GM23338 (cell line): ENCODE data around the gene SLC25A42. TPM values are rescaled to one million over a fixed set of nuclear protein-coding genes. Genes with fewer than 3 reads are reported as not detected.

Experiments used
- ATAC-seq: fragments of 200-7000 bp; cut with Tn5 transposase; 3 replicates; pipeline ENCODE4 v1.9.1; 2020
- DNase-seq: peaks from one replicate; pipeline ENCODE4 v3.0.0-alpha.2; 2015; ENCODE audit warnings: low spot score
- H2AFZ ChIP-seq: fragments of 200-600 bp; sonication (generic); 2 replicates; pipeline ENCODE4 v1.8.0; 2016; ENCODE audit warnings: antibody characterized with exemption, mild to moderate bottlenecking, moderate library complexity
- H3F3A ChIP-seq: fragments of 200-600 bp; sonication (generic); replicated peaks from 2 replicates; pipeline ENCODE4 v1.8.0; 2017; ENCODE audit warnings: antibody characterized with exemption, mixed run types, low read depth
- H3K27ac ChIP-seq: fragments of 200-600 bp; sonication (generic); 2 replicates; pipeline ENCODE4 v1.6.1; 2016; ENCODE audit warnings: low read depth
- H3K27me3 ChIP-seq: fragments of 200-600 bp; sonication (generic); 2 replicates; pipeline ENCODE4 v1.8.0; 2016; ENCODE audit warnings: mild to moderate bottlenecking, mixed run types, moderate library complexity; ENCODE audit not compliant: insufficient read depth
- H3K36me3 ChIP-seq: fragments of 200-600 bp; sonication (generic); 2 replicates; pipeline ENCODE4 v1.8.0; 2016; ENCODE audit warnings: mild to moderate bottlenecking; ENCODE audit not compliant: insufficient read depth
- H3K4me1 ChIP-seq: fragments of 200-600 bp; sonication (generic); 2 replicates; pipeline ENCODE4 v1.8.0; 2016; ENCODE audit warnings: mild to moderate bottlenecking, moderate library complexity; ENCODE audit not compliant: insufficient read depth
- H3K4me2 ChIP-seq: fragments of 200-600 bp; sonication (generic); 2 replicates; pipeline ENCODE4 v1.7.1; 2017; ENCODE audit warnings: mixed run types
- H3K4me3 ChIP-seq: fragments of 200-600 bp; sonication (generic); 2 replicates; pipeline ENCODE4 v1.6.1; 2016; ENCODE audit warnings: mixed run types
- H3K79me2 ChIP-seq: fragments of 200-600 bp; sonication (generic); replicated peaks from 2 replicates; pipeline ENCODE4 v1.8.0; 2017; ENCODE audit warnings: mild to moderate bottlenecking; ENCODE audit not compliant: insufficient read depth
- H3K9me2 ChIP-seq: fragments of 200-600 bp; sonication (generic); 2 replicates; pipeline ENCODE4 v1.8.0; 2017; ENCODE audit not compliant: insufficient read depth
- H4K20me1 ChIP-seq: fragments of 200-600 bp; sonication (generic); replicated peaks from 2 replicates; pipeline ENCODE4 v1.8.0; 2017; ENCODE audit warnings: mild to moderate bottlenecking; ENCODE audit not compliant: insufficient read depth
- H3K27ac Mint-ChIP-seq: 2 replicates; pipeline ENCODE4 v1.8.0; 2020; ENCODE audit warnings: inconsistent platforms, mild to moderate bottlenecking, moderate library complexity, mixed read lengths
- H3K27me3 Mint-ChIP-seq: 3 replicates; pipeline ENCODE4 v1.8.0; 2022; ENCODE audit warnings: low read depth, mild to moderate bottlenecking, moderate library complexity, mixed read lengths, inconsistent platforms; ENCODE audit not compliant: insufficient read depth, poor library complexity
- H3K36me3 Mint-ChIP-seq: 3 replicates; pipeline ENCODE4 v1.8.0; 2021; ENCODE audit warnings: low read depth, mild to moderate bottlenecking, inconsistent platforms, moderate library complexity, mixed read lengths
- H3K4me1 Mint-ChIP-seq: 3 replicates; pipeline ENCODE4 v1.8.0; 2020; ENCODE audit warnings: mild to moderate bottlenecking, inconsistent platforms, mixed read lengths
- H3K4me3 Mint-ChIP-seq: 3 replicates; pipeline ENCODE4 v1.8.0; 2021; ENCODE audit warnings: moderate library complexity, mild to moderate bottlenecking, inconsistent platforms, mixed read lengths
- H3K9me3 Mint-ChIP-seq: 3 replicates; pipeline ENCODE4 v1.8.0; 2020; ENCODE audit warnings: moderate library complexity, mild to moderate bottlenecking, inconsistent platforms, mixed read lengths
- CREB1 ChIP-seq: fragments of 250-450 bp; sonication (Bioruptor Pico); IDR thresholded peaks from 2 replicates; pipeline ENCODE4 v1.5.0; 2020; ENCODE audit warnings: low read depth, mild to moderate bottlenecking, moderate library complexity
- EZH2 ChIP-seq: fragments of 200-600 bp; sonication (generic); IDR thresholded peaks from one replicate; pipeline ENCODE4 v1.8.0; 2017; ENCODE audit warnings: antibody characterized with exemption, mild to moderate bottlenecking, low read depth; ENCODE audit not compliant: unreplicated experiment
- EZH2phosphoT487 ChIP-seq: fragments of 200-600 bp; sonication (generic); IDR thresholded peaks from one replicate; pipeline ENCODE4 v1.8.1; 2018; ENCODE audit warnings: antibody characterized with exemption; ENCODE audit not compliant: unreplicated experiment
- NANOG ChIP-seq: IDR thresholded peaks from 2 replicates; pipeline ENCODE4 v1.6.1; 2016; ENCODE audit warnings: antibody characterized with exemption, borderline replicate concordance
- POLR2AphosphoS5 ChIP-seq: IDR thresholded peaks from 2 replicates; pipeline ENCODE4 v1.6.1; 2016; ENCODE audit warnings: antibody characterized with exemption, low read depth
- STAT1 ChIP-seq: IDR thresholded peaks from one replicate; pipeline ENCODE4 v1.6.1; 2016; ENCODE audit warnings: antibody characterized with exemption; ENCODE audit not compliant: unreplicated experiment
- ZNF114 ChIP-seq: fragments of 250-450 bp; sonication (Bioruptor Pico); IDR thresholded peaks from 2 replicates; pipeline ENCODE4 v1.5.0; 2020; ENCODE audit warnings: mild to moderate bottlenecking, moderate library complexity
- polyA plus RNA-seq: library from polyadenylated mRNA; unstranded; fragments of >200 nt; fragmentation: Nextera tagmentation; extraction: Ambion mirVana; gene quantifications from 2 replicates; pipeline ENCODE4 v1.2.1, GENCODE V29; 2016
- total RNA-seq: library from RNA; depleted of rRNA; stranded (reverse); fragments of >200 nt; shearing (Covaris generic); gene quantifications from 2 replicates; pipeline ENCODE4 v1.2.3, GENCODE V29; 2014
- TF ChIP-seq, protein P1 (sequence below): fragments of 250-450 bp; sonication (Bioruptor Pico); IDR thresholded peaks from 2 replicates; pipeline ENCODE4 v1.5.0; 2020; ENCODE audit warnings: mild to moderate bottlenecking, moderate library complexity
- TF ChIP-seq, protein P2 (sequence below), 2 experiments: fragments of 200-600 bp in 1 of 2; sonication (generic) in 1 of 2; conservative IDR thresholded peaks; 2 replicates each; pipeline versions ENCODE4 v1.5.1 to v1.6.1; 2016 to 2017; ENCODE audit warnings: antibody characterized with exemption in 2 of 2, low read depth in 2 of 2, mild to moderate bottlenecking in 2 of 2, moderate library complexity in 1 of 2

SLC25A42 gene
- total and polyA plus RNA-seq, 2 experiments from 2014 or later: 7.3 to 7.6 TPM

DNA sequence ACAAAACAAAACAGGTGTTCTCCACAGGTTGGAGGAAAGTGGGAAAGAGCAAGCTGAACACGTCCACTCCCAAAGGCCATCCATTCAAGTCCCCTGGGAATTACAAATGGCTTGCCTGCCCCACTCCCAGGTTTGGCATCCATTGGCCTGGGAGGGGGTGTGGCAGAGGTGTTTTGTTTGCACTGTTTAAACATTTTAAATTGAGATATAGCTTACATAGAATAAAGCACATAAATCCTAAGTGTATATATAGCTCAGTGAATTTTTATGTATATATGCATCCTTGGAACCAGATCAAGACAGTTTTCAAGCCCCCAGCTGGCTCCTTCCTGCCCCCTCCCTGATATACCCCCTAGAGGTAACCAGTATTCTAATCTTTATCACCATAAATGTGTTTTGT, 12.7 kb downstream of the SLC25A42 start (continued):
- TF ChIP-seq, protein P1, sequence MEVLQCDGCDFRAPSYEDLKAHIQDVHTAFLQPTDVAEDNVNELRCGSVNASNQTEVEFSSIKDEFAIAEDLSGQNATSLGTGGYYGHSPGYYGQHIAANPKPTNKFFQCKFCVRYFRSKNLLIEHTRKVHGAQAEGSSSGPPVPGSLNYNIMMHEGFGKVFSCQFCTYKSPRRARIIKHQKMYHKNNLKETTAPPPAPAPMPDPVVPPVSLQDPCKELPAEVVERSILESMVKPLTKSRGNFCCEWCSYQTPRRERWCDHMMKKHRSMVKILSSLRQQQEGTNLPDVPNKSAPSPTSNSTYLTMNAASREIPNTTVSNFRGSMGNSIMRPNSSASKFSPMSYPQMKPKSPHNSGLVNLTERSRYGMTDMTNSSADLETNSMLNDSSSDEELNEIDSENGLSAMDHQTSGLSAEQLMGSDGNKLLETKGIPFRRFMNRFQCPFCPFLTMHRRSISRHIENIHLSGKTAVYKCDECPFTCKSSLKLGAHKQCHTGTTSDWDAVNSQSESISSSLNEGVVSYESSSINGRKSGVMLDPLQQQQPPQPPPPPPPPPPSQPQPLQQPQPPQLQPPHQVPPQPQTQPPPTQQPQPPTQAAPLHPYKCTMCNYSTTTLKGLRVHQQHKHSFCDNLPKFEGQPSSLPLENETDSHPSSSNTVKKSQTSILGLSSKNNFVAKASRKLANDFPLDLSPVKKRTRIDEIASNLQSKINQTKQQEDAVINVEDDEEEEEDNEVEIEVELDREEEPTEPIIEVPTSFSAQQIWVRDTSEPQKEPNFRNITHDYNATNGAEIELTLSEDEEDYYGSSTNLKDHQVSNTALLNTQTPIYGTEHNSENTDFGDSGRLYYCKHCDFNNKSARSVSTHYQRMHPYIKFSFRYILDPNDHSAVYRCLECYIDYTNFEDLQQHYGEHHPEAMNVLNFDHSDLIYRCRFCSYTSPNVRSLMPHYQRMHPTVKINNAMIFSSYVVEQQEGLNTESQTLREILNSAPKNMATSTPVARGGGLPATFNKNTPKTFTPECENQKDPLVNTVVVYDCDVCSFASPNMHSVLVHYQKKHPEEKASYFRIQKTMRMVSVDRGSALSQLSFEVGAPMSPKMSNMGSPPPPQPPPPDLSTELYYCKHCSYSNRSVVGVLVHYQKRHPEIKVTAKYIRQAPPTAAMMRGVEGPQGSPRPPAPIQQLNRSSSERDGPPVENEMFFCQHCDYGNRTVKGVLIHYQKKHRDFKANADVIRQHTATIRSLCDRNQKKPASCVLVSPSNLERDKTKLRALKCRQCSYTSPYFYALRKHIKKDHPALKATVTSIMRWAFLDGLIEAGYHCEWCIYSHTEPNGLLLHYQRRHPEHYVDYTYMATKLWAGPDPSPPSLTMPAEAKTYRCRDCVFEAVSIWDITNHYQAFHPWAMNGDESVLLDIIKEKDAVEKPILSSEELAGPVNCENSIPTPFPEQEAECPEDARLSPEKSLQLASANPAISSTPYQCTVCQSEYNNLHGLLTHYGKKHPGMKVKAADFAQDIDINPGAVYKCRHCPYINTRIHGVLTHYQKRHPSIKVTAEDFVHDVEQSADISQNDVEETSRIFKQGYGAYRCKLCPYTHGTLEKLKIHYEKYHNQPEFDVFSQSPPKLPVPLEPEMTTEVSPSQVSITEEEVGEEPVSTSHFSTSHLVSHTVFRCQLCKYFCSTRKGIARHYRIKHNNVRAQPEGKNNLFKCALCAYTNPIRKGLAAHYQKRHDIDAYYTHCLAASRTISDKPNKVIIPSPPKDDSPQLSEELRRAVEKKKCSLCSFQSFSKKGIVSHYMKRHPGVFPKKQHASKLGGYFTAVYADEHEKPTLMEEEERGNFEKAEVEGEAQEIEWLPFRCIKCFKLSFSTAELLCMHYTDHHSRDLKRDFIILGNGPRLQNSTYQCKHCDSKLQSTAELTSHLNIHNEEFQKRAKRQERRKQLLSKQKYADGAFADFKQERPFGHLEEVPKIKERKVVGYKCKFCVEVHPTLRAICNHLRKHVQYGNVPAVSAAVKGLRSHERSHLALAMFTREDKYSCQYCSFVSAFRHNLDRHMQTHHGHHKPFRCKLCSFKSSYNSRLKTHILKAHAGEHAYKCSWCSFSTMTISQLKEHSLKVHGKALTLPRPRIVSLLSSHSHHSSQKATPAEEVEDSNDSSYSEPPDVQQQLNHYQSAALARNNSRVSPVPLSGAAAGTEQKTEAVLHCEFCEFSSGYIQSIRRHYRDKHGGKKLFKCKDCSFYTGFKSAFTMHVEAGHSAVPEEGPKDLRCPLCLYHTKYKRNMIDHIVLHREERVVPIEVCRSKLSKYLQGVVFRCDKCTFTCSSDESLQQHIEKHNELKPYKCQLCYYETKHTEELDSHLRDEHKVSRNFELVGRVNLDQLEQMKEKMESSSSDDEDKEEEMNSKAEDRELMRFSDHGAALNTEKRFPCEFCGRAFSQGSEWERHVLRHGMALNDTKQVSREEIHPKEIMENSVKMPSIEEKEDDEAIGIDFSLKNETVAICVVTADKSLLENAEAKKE (CRISPR knock-in tag): no peak

DNA sequence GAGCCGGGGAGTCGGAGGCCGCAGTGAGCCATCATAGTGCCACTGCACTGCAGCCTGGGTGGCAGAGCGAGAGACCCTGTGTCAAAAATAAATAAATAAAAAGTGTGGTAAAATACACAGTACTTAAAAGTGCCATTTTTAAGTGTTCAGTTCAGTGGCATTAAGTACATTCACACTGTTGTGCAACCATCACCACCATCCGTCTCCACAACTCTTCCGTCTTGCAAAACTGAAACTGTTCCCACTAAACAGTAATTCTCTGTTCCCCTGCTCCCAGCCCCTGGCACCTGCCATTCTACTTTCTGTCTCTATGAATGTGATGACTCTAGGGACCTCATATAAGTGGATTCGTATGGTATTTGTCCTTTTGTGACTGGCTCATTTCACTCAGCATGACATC, 13.3 kb downstream of the SLC25A42 start:
- no peaks in the 10 kb centered on the region for H3K36me3 ChIP-seq
- H4K20me1 ChIP-seq: no peaks in the 10 kb centered on the region
- TF ChIP-seq EZH2phosphoT487: no peak
- no peak for TF ChIP-seq EZH2
- TF ChIP-seq ZNF114 (CRISPR knock-in tag): no peak
- no peak for TF ChIP-seq NANOG
- TF ChIP-seq POLR2AphosphoS5: no peak
- TF ChIP-seq, protein P1 (CRISPR knock-in tag): no peak
- TF ChIP-seq, protein P2, sequence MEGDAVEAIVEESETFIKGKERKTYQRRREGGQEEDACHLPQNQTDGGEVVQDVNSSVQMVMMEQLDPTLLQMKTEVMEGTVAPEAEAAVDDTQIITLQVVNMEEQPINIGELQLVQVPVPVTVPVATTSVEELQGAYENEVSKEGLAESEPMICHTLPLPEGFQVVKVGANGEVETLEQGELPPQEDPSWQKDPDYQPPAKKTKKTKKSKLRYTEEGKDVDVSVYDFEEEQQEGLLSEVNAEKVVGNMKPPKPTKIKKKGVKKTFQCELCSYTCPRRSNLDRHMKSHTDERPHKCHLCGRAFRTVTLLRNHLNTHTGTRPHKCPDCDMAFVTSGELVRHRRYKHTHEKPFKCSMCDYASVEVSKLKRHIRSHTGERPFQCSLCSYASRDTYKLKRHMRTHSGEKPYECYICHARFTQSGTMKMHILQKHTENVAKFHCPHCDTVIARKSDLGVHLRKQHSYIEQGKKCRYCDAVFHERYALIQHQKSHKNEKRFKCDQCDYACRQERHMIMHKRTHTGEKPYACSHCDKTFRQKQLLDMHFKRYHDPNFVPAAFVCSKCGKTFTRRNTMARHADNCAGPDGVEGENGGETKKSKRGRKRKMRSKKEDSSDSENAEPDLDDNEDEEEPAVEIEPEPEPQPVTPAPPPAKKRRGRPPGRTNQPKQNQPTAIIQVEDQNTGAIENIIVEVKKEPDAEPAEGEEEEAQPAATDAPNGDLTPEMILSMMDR (conservative IDR thresholded peaks at IDR 0.05; ENCODE audit: low read depth in 2 of 2): no peak
- TF ChIP-seq STAT1: no peak
- no peak for TF ChIP-seq CREB1 (CRISPR knock-in tag)
- ATAC-seq: no peak
- no peaks in the 10 kb centered on the region for H3K4me1 ChIP-seq
- H3K27ac Mint-ChIP-seq: no peak overlapping the region
- 0 out of 2 replicates have a peak, but pooled peaks cover 4% of the 10 kb centered on the region for H3K9me2 ChIP-seq
- no peaks in the 10 kb centered on the region for H3F3A ChIP-seq
- H3K4me3 ChIP-seq: no peak overlapping the region
- H3K4me3 Mint-ChIP-seq: no peak overlapping the region
- no peak overlapping the region for H2AFZ ChIP-seq
- no peak overlapping the region for H3K4me2 ChIP-seq
- DNase-seq: no peak
- H3K9me3 Mint-ChIP-seq: no peaks in the 10 kb centered on the region
- H3K27me3 ChIP-seq: peaks cover 15% of the 10 kb centered on the region; the same call in 1 of the 2 replicates
- H3K27ac ChIP-seq: no peak overlapping the region
- H3K4me1 Mint-ChIP-seq: no peaks in the 10 kb centered on the region
- H3K36me3 Mint-ChIP-seq: no peaks in the 10 kb centered on the region
- H3K79me2 ChIP-seq: no peaks in the 10 kb centered on the region
- H3K27me3 Mint-ChIP-seq: peaks cover 10% of the 10 kb centered on the region
